HG03025 (cell line): ENCODE measurements around the gene KRTAP5-3.
"Not testable (repeated sequence)": the region's sequence is repeated elsewhere in the genome, so short reads cannot be mapped to it uniquely, and the experiment has no call there.

Source experiments
- ATAC-seq: cut with Tn5 transposase; IDR thresholded peaks from one replicate; pipeline ENCODE4 v1.9.1; 2021; ENCODE audit warnings: mild to moderate bottlenecking, moderate library complexity; ENCODE audit not compliant: unreplicated experiment, low FRiP score

Gene KRTAP5-3

DNA sequence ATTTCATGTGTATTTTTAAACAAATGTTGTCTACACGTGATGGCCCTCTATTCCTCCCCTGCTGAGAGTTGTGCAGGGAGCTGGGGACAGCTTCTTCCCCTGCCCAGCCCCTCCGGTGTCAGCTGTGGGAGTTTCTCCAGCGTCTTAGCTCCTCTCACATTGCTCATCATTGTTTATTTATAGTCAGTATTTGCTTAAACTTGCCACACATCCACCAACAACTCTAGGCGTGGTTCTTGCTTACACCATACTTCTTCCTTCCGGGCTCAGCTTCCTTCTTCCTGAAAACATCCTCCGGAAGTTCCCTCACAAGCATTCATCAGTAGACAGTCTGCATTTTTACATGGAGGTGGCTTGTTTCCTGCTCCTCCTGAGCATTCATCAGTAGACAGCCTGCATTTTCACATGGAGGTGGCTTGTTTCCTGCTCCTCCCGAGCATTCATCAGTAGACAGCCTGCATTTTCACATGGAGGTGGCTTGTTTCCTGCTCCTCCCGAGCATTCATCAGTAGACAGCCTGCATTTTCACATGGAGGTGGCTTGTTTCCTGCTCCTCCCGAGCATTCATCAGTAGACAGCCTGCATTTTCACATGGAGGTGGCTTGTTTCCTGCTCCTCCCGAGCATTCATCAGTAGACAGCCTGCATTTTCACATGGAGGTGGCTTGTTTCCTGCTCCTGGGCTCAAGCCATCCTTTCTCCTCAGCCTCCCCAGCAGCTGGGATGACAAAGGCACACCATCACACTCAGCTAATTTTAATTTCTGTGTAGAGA is 18.9 kb downstream of the KRTAP5-3 start:
- ATAC-seq: not testable (repeated sequence)

GRCh38 chr11:1586699-1587098 is 21.6 kb downstream of the KRTAP5-3 start:
- no peak for ATAC-seq

DNA sequence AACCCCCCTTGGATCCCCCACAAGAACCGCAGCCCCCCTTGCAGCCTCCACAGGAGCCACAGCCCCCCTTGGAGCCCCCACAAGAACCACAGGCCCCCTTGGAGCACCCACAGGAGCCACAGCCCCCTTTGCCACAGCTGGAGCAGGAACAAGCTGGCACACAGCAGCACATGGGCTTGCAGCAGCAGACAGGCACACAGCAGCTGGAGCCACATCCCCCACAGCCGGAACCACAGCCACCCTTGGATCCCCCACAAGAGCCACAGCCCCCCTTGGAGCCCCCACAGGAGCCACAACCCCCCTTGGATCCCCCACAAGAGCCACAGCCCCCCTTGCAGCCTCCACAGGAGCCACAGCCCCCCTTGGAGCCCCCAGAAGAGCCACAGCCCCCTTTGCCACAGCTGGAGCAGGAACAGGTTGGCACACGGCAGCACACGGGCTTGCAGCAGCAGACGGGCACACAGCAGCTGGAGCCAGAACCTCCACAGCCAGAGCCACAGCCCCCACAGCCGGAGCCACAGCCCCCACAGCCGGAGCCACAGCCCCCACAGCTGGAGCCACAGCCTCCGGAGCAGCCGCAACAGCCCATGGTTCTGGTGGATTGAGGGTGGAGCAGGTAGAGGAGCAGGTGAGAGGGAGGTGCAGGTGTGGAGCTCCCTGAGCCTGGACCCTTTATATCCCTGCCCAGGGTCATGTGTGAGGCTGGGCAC is 23.4 kb downstream of the KRTAP5-3 start, which contains the start of gene KRTAP5-1:
KRTAP5-1 (minus strand) TSS at position 623 of the 710 bp plus-strand sequence; CDS start at position 589, 34 bp downstream.
- not testable (repeated sequence) for ATAC-seq

DNA sequence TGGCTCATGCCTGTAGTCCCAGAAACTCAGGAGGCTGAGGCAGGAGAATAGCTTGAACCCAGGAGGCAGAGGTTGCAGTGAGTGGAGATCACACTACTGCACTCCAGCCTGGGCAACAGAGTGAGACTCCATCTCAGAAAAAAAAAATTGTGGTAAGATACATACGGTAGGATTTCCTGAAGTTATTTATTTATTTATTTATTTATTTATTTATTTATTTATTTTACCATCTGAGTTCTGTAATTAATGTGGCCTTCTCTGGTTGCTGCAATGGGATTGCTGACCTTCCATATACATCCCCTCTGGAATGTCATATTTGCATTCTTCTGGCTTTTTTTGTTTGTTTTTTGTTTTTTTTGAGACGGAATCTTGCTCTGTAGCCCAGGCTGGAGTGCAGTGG is 25.4 kb downstream of the KRTAP5-3 start:
- not testable (repeated sequence) for ATAC-seq

- no peak for ATAC-seq
Measured at GRCh38 chr11:1581976-1582375, 26.3 kb downstream of the KRTAP5-3 start.

GRCh38 chr11:1576825-1577224 is 31.4 kb downstream of the KRTAP5-3 start:
- no peak for ATAC-seq

DNA sequence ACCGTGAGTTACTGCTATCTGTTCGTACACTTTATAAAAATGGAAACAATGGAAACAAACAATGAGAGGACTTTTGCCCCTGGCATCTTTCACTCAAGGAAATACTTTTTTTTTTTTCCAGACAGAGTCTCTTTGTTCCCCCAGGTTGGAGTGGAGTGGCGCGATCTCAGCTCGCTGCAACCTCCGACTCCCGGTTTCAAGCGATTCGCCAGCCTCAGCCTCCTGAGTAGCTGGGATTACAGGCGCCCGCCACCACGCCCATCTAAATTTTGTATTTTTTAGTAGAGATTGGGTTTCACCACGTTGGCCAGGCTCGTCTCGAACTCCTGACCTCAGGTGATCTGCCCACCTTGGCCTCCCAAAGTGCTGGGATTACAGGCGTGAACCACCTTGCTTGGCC is 32.5 kb downstream of the KRTAP5-3 start:
- not testable (repeated sequence) for ATAC-seq

DNA sequence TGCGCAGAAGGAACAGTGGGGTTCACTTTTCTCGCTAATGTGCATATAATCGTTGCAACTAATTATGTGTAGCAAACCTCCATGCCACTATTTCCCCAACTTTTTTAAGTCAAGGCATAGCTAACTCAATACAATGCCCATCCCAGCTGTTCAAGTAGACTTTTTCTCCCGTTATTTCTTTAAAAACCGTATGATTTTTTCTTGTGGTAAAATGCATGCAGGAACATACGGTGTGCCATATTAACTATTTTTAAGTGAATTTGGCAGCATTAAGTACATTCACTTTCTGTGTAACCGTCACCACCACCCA is 33.4 kb downstream of the KRTAP5-3 start:
- ATAC-seq: no peak

- ATAC-seq: no peak
Measured at GRCh38 chr11:1574238-1574932, 33.9 kb downstream of the KRTAP5-3 start.

DNA sequence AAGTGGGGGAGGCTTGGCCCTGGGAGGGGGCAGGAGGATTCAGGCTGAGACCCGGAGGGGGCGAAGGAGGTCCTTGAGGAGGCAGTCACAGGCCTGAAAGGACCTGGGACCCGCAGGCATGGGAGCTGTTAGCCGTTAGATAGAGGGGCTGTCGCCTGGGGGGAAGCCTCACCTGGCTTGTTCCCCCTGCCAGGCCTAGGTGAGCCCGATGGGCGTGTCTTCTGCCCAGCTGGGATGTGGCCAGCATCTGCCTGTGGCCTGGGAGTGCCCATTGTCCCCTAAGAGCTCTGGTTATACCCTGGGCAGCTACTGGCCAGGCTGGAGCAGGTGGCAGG is 34.4 kb downstream of the KRTAP5-3 start:
- ATAC-seq: no peak

GRCh38 chr11:1573077-1573902 is 35.0 kb downstream of the KRTAP5-3 start:
- ATAC-seq: no peak

GRCh38 chr11:1572197-1573076 is 35.8 kb downstream of the KRTAP5-3 start, which contains the start of gene DUSP8:
DUSP8 (minus strand) TSS chr11:1572271; CDS start chr11:1565826, 6,445 bp downstream.
- ATAC-seq: no peak

- ATAC-seq: no peak
Measured at GRCh38 chr11:1571760-1572196, 36.5 kb downstream of the KRTAP5-3 start.

DNA sequence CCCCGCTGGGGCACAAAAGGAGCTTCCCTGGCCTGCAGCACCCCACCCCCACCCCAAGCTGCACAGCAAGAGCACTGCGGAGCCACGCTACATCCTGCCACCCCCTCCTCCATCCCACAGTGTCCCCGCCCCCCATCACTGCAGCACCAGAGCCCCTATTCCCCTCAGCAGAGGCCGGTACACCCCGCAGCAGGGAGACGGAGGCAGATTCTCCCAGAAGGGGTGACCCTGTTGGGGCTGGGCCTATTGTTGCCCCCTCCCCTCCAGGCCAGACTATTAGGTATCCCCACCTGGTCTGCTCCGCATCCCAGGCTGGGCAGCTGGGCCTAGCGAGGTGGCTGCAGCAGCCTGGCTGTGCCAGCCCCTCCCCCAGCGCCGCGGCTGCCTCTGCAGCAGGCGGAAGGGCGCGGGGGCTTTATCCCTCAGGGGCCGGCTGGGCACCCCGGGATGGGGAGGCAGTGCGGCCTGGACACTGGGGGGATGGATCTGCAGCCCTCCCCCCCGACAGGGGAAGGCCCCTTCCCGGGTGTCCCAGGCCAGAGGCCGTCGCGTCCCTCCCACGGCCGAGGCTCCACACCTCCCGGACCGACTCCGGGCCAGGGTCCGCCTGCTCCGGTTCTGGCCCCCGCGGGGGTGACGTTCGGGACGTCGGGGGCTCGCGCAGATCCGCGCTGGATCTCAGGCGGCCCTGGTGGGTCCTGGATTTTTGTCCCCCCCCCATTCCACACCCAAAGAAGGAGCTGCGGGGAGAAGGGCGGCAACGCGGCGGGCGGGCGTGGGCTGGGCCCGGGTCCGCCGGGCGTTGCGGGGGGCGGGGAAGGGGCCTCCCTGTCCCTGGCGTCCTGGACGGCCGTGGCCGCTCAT is 37.1 kb downstream of the KRTAP5-3 start:
- ATAC-seq: no peak

DNA sequence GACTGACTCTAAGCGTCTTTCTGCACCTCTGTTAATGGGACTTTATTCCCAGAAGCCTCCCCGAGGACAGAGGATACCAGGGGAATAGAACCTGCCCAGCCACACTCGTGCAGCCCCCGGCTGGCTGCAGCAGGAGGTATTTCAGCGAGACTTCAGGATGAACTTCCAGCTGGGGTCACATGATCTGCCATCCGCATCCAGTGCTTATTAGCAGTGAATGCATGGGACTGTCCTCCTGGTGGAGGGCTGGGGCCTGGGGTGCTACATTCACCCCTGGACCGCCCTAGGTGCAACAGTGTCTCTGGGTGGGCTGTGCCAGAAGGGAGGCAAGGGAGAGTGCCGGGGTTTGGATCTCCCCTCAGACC is 37.8 kb downstream of the KRTAP5-3 start:
- no peak for ATAC-seq

- no peak for ATAC-seq
Measured at GRCh38 chr11:1570001-1570453, 38.2 kb downstream of the KRTAP5-3 start.

DNA sequence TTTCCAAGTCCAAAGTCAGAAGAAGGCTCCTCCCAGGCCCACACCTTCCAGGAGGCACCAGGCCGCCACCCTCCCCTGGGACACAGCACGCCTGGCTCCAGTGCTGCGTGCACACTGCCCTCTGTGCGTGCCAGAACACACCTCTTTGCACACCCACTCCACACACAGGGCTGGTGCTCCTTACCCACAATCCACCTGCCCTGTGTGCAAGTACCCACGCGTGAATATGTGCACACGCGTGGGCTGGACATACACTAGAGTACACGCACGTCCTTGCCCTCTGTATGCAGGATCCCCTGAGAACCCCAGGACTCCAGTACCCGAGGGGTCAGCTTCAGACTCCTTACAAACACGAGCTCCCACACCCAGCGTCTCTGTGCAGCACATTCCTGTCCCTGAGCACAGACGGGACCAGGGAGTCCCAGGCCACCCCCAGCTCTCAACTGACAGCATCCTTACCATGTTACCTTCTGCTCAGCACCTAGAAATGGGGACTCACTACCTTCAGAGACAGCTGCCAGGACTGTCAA is 38.9 kb downstream of the KRTAP5-3 start:
- ATAC-seq: no peak

- ATAC-seq: no peak
Measured at GRCh38 chr11:1568441-1568911, 39.8 kb downstream of the KRTAP5-3 start.
